Adrenal gland (tissue), 5 donors: ENCODE measurements around the gene BTN2A1.

Experiments
- CTCF ChIP-seq, 6 experiments: fragments of 450-650 bp in 4 of 6; fragments of 200-600 bp in 2 of 6; sonication (generic) in 1 of 6; IDR thresholded peaks; 1 replicate in 5 of 6; 2 replicates in 1 of 6; pipeline versions ENCODE4 v1.5.1 to v1.8.0; 2016 to 2021; ENCODE audit warnings: antibody characterized with exemption in 6 of 6, mild to moderate bottlenecking in 2 of 6, moderate library complexity in 1 of 6
- POLR2A ChIP-seq, 2 donors: fragments of 450-650 bp; IDR thresholded peaks; one replicate each; pipeline ENCODE4 v1.6.1; 2017; ENCODE audit warnings: antibody characterized with exemption in 2 of 2, mild to moderate bottlenecking in 2 of 2, moderate library complexity in 1 of 2
- donor health status: DM: no; HTN: no; CAD: no.

GRCh38 chr6:26472549-26473290 lies 15.0 kb downstream of the BTN2A1 start:
- TF ChIP-seq CTCF (IDR thresholded peaks at IDR 0.05), result no peak
- TF ChIP-seq POLR2A (IDR thresholded peaks at IDR 0.05), result no peak
